ENCODE data around the gene ANKRD53.

Gene ANKRD53

DNA sequence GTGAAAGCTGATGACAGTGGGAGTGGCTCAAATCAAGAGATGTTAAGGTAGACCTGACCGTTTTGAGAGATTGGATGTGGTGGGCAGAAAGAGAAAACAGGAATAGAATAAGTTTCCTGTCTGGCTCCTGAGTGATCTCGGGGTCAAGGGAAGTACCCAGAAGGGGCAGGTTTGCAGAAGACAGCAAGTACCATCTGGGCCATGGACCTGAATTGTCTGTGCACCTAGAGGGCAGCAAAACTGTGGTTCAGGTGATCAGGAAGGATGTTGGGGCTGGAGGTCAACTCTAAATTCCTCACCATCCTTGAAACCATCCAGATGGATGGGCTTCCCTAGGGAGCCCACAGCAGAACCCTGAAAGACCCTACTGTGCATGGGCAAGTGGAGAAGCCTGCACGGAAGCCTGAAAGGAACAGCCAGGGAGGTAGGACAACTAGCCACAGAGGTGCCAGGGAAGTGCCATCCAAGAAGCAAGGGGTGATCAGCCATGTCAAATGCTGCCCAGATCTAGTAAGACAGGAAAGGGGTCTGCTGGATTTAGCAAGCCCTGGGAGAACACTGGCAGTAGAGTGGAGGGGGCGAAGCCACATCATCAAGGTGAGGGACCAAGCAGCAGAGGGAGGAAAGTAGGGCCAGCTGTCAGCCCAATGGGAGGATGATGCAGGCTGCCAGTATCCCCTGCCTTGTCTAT, 8.2 kb downstream of the ANKRD53 start:
- no peak for FAIRE-seq
- no peak for TF ChIP-seq CTCF (IDR thresholded peaks at IDR 0.05; ENCODE audit: insufficient read depth, missing control alignments)
- no peak for DNase-seq (ENCODE audit: insufficient read length, low spot score)

DNA sequence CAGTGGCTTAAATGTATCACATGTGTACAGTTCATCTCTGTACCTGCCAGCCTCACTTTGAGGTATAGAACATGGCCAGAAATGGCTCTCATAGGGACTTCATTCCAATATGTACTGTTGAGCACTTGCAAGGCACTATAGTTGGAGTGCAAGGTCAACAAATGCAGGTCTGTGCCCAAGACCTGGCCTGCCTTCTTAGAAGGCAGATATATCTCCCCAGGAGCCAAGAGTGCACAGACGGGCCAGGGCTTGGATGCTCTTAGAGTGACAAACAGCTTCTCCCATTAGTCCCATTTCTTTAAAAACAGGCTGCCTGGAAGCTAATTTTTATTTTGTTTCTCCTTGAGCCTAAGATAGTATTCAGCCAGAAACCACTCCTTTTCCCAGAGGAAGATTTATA, 9.0 kb downstream of the ANKRD53 start:
- DNase-seq (ENCODE audit: insufficient read length, low spot score) (no peak), FAIRE-seq (no peak)
- no peak for TF ChIP-seq CTCF (IDR thresholded peaks at IDR 0.05; ENCODE audit: insufficient read depth, missing control alignments)

DNA sequence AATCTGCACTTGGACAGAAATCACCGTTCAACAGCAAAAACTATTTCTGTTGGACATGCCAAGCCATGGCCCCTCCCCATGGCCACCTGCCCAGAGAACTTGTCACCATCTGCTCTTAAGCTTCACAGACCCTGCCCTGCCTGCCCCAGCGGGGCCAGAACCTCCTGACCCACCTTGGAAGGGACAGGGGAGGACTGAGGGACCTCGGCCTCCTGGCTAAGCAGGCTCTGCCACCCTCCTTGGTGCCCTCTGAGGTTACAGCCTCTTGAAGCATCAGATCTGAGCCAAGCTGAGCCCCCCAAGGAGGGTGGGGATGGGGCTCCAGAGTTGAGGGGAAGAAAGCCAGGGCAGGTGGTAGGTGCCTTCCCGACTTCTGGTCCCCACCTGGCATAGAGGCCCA, 9.7 kb downstream of the ANKRD53 start:
- no peak for FAIRE-seq
- no peak for TF ChIP-seq CTCF (IDR thresholded peaks at IDR 0.05; ENCODE audit: insufficient read depth, missing control alignments)

GRCh38 chr2:70988726-70989648, 10.6 kb downstream of the ANKRD53 start:
- no peak for FAIRE-seq
- no peak for DNase-seq (ENCODE audit: insufficient read length, low spot score)

More for the DNA sequence above, 9.7 kb downstream of the ANKRD53 start:
- DNase-seq (ENCODE audit: insufficient read length, low spot score) = no peak

DNA sequence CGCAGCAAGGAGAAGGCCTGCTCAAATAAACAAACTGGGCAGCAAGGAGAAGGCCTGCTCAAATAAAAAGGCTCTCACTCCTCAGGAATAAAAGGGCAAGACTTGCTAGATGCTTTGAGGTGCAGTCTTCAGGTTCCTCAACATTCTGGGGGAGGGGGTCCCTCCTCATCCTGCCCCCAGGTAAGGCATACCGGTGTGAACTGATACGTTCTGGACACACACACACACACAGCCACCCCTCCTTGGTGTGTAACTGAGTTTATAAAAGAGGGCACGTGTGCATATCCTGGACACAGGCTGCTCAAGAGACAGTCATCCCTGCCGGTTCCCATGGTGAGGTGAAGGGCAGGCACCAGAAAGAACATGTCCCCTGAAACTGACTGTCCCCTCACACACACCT, 11.8 kb downstream of the ANKRD53 start:
- TF ChIP-seq CTCF (IDR thresholded peaks at IDR 0.05; ENCODE audit: insufficient read depth, missing control alignments) = no peak
- no peak for DNase-seq (ENCODE audit: insufficient read length, low spot score)

More at GRCh38 chr2:70988726-70989648, 10.6 kb downstream of the ANKRD53 start:
- TF ChIP-seq CTCF (IDR thresholded peaks at IDR 0.05; ENCODE audit: insufficient read depth, missing control alignments) = no peak

GRCh38 chr2:70991142-70991541, 12.7 kb downstream of the ANKRD53 start:
- no peak for TF ChIP-seq CTCF (IDR thresholded peaks at IDR 0.05; ENCODE audit: insufficient read depth, missing control alignments)
- FAIRE-seq = no peak
- DNase-seq (ENCODE audit: insufficient read length, low spot score) = no peak

More for the DNA sequence above, 11.8 kb downstream of the ANKRD53 start:
- no peak for FAIRE-seq
